ENCODE results near the gene DGKB.

- TF ChIP-seq POLR2A (IDR thresholded peaks at IDR 0.05; ENCODE audit: control extremely low read depth in 1 of 2, low read depth in 2 of 2, low read length in 2 of 2): no peak
- no peak for TF ChIP-seq CTCF (IDR thresholded peaks at IDR 0.05; ENCODE audit: control extremely low read depth in 1 of 3, insufficient read depth in 1 of 3, low read depth in 1 of 3, low read length in 3 of 3)
- no peak for TF ChIP-seq EZH2 (IDR thresholded peaks at IDR 0.05; ENCODE audit: low read depth, low read length, severe bottlenecking)
Measured at GRCh38 chr7:14207138-14207537, 695.4 kb downstream of the DGKB start.

Measured in H1 (cell line).